GM23248 (cell line): ENCODE measurements around the gene COLEC11. TPM values are rescaled to one million over a fixed set of nuclear protein-coding genes. Genes with fewer than 3 reads are reported as not detected.
"Not testable (repeated sequence)": the region's sequence is repeated elsewhere in the genome, so short reads cannot be mapped to it uniquely, and the experiment has no call there.

Experiments used
- DNase-seq: peaks from one replicate; pipeline ENCODE4 v3.0.0-alpha.2; 2015
- H2AFZ ChIP-seq: fragments of 200-600 bp; sonication (generic); 2 replicates; pipeline ENCODE4 v1.6.1; 2016; ENCODE audit warnings: antibody characterized with exemption
- H3F3A ChIP-seq: fragments of 200-600 bp; sonication (generic); 2 replicates; pipeline ENCODE4 v1.6.1; 2016; ENCODE audit warnings: mild to moderate bottlenecking, antibody characterized with exemption, mixed run types; ENCODE audit not compliant: insufficient read depth
- H3K27ac ChIP-seq: fragments of 200-600 bp; sonication (generic); 2 replicates; pipeline ENCODE4 v1.5.1; 2016; ENCODE audit warnings: mild to moderate bottlenecking
- H3K27me3 ChIP-seq: fragments of 200-600 bp; sonication (generic); replicated peaks from 2 replicates; pipeline ENCODE4 v1.6.1; 2016; ENCODE audit warnings: mild to moderate bottlenecking; ENCODE audit not compliant: insufficient read depth
- H3K36me3 ChIP-seq: fragments of 200-600 bp; sonication (generic); 2 replicates; pipeline ENCODE4 v1.6.1; 2016; ENCODE audit warnings: low read depth, mild to moderate bottlenecking
- H3K4me1 ChIP-seq: fragments of 200-600 bp; sonication (generic); 2 replicates; pipeline ENCODE4 v1.6.1; 2016; ENCODE audit warnings: mild to moderate bottlenecking; ENCODE audit not compliant: insufficient read depth
- H3K4me2 ChIP-seq: fragments of 200-600 bp; sonication (generic); one replicate; pipeline ENCODE4 v1.6.1; 2016; ENCODE audit warnings: mild to moderate bottlenecking; ENCODE audit not compliant: unreplicated experiment
- H3K4me3 ChIP-seq: fragments of 200-600 bp; sonication (generic); 2 replicates; pipeline ENCODE4 v1.5.1; 2016; ENCODE audit warnings: mild to moderate bottlenecking
- H3K79me2 ChIP-seq: fragments of 200-600 bp; sonication (generic); 2 replicates; pipeline ENCODE4 v1.6.1; 2016; ENCODE audit warnings: mild to moderate bottlenecking; ENCODE audit not compliant: insufficient read depth
- H3K9ac ChIP-seq: fragments of 200-600 bp; sonication (generic); 2 replicates; pipeline ENCODE4 v1.6.1; 2016; ENCODE audit warnings: mild to moderate bottlenecking
- H3K9me2 ChIP-seq: fragments of 200-600 bp; sonication (generic); 2 replicates; pipeline ENCODE4 v1.6.1; 2016; ENCODE audit warnings: mixed run types, mild to moderate bottlenecking, moderate library complexity; ENCODE audit not compliant: insufficient read depth
- H3K9me3 ChIP-seq: fragments of 200-600 bp; sonication (generic); one replicate; pipeline ENCODE4 v1.6.1; 2017; ENCODE audit warnings: low read depth
- H4K20me1 ChIP-seq: fragments of 200-600 bp; sonication (generic); 2 replicates; pipeline ENCODE4 v1.6.0; 2016; ENCODE audit not compliant: insufficient read depth
- EZH2 ChIP-seq: fragments of 200-600 bp; sonication (generic); IDR thresholded peaks from 2 replicates; pipeline ENCODE4 v1.6.1; 2018; ENCODE audit warnings: antibody characterized with exemption, mild to moderate bottlenecking; ENCODE audit not compliant: insufficient read depth, poor library complexity, severe bottlenecking
- EZH2phosphoT487 ChIP-seq: fragments of 200-600 bp; sonication (generic); IDR thresholded peaks from 2 replicates; pipeline ENCODE4 v1.6.1; 2018; ENCODE audit warnings: antibody characterized with exemption, moderate library complexity, mild to moderate bottlenecking, low read depth; ENCODE audit not compliant: insufficient read depth
- WGBS, 2 experiments: methylation state at CpG; one replicate each; pipeline ENCODE4 v1.1.6; 2015 to 2017; ENCODE audit warnings: low lambda C conversion rate in 2 of 2, low coverage in 1 of 2; ENCODE audit errors: missing lambda C conversion rate in 2 of 2; 5-methylcytosine and 5-hydroxymethylcytosine counted together
- in situ Hi-C: fragments of 300-500 bp; cut with MboI; formaldehyde crosslinking; loops from 2 replicates; pipeline ENCODE4 v1.15.0; 2020
- polyA plus RNA-seq: library from polyadenylated mRNA; unstranded; fragments of >200 nt; fragmentation: Nextera tagmentation; extraction: Ambion mirVana; gene quantifications from 2 replicates; pipeline ENCODE4 v1.2.1, GENCODE V29; 2016
- total RNA-seq: library from RNA; depleted of rRNA; stranded (reverse); fragments of >200 nt; shearing (Covaris generic); gene quantifications from 2 replicates; pipeline ENCODE4 v1.2.3, GENCODE V29; 2014

The COLEC11 gene
- total and polyA plus RNA-seq, 2 experiments from 2014 or later = not detected

- Histone ChIP-seq H2AFZ (no peak overlapping the region), H4K20me1 (no peaks in the 10 kb centered on the region), H3F3A (no peaks in the 10 kb centered on the region), H3K36me3 (no peaks in the 10 kb centered on the region), H3K9me3 (no peaks in the 10 kb centered on the region), H3K79me2 (no peaks in the 10 kb centered on the region), H3K4me2 (no peak overlapping the region), H3K27ac (no peak overlapping the region), H3K9me2 (no peaks in the 10 kb centered on the region), H3K27me3 (peaks cover 11% of the 10 kb centered on the region; the same call in 1 of the 2 replicates), H3K4me3 (no peak overlapping the region), H3K4me1 (no peaks in the 10 kb centered on the region), H3K9ac (no peak overlapping the region)
- in situ Hi-C loops = loop anchor here (25.0 kb wide), 1 partner anchor 1770 kb away; no protein-coding TSS in a partner anchor
- WGBS, 2 experiments = 65 to 69% methylated on average over 36 of the region's 36 CpGs
- no peak for DNase-seq
- TF ChIP-seq EZH2phosphoT487 (no peak), EZH2 (no peak)
These were observed 62.1 kb downstream of the COLEC11 start for GRCh38 chr2:3656762-3657721.

DNA sequence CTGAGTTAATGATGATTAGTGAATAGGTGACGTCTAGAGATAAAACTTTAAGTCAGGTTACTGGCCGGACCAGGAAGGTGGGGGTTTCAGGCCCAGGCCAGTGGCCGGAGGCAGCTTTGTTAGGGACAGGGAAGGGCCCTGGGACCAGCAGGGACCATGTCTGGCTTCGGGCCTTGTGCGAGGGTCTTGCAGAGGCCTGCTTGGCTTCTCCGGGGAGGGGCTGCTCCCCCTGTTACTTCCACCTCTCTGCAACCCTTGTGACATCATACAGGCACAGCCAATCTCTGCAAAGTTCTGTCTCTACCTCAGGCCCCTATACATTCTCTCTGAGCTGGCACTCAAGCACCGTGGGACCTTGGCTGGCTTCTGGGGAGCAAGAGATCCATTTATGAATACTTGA lies 63.0 kb downstream of the COLEC11 start, which contains the start of gene ALLC:
Gene ALLC, plus strand, starts transcription at position 320 of the 400 bp plus-strand sequence. CDS start 12,958 bp downstream, outside the sequence.
- H4K20me1 ChIP-seq = no peaks in the 10 kb centered on the region
- H3F3A ChIP-seq = no peaks in the 10 kb centered on the region
- no peaks in the 10 kb centered on the region for H3K4me1 ChIP-seq
- H3K9me3 ChIP-seq = no peaks in the 10 kb centered on the region
- DNase-seq = no peak
- H2AFZ ChIP-seq = no peak within 1 kb of the TSS
- H3K79me2 ChIP-seq = no peaks in the 10 kb centered on the region
- H3K4me2 ChIP-seq = no peak within 1 kb of the TSS
- H3K9me2 ChIP-seq = no peaks in the 10 kb centered on the region
- no peaks in the 10 kb centered on the region for H3K36me3 ChIP-seq
- no peak within 1 kb of the TSS for H3K9ac ChIP-seq
- in situ Hi-C loops = loop anchor here (25.0 kb wide), 1 partner anchor 1771 kb away; no protein-coding TSS in a partner anchor
- no peak within 1 kb of the TSS for H3K4me3 ChIP-seq
- TF ChIP-seq EZH2 (no peak), EZH2phosphoT487 (no peak)
- H3K27ac ChIP-seq = no peak within 1 kb of the TSS
- H3K27me3 ChIP-seq = peaks cover 11% of the 10 kb centered on the region; the same call in 1 of the 2 replicates
- WGBS, 2 experiments = 59 to 60% methylated on average over 7 of the region's 7 CpGs

DNA sequence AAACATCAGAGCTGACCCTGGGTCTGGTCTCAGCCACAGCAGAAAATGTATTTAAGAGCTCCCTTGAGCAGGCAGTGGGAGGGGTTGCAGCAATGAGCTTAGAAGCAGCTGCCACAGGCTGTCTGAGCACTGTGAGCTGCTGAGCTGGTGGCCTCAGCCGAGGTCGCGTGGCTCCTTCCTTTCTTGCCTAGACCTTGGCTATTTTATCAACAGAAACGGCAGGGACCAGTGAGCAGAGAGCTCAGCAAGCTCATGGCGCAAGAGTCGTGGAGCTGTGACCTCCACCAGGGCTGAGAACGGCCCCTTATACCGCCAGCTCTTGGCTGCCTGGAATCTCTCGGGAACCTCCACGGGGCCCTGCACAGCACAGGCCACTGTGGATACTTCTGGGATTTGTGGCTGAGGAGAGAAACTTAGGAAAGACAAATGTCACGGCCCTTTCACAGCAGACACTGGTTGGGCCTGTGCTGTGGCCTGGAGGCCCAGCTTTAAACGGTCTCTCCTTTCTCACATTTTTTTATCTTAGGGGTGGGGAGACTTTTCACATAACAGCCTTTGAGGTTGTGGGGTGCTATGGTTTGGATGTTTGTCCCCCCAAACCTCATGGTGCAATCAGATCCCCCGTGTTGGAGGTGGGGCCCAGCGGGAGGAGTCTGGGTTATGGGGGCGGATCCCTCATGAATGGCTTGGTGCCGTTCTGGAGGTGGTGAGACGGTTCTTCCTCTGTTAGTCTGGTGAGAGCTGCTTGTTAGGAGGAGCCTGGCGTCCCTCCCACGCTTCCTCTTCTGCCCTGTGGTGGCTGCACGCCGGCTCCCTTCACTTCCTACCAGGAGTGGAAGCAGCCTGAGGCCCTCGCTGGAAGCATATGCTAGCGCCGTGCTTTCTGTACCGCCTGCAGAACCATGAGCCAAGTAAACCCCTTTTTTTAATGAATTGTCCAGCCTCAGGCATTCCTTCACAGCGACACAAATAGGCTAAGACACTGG lies 64.8 kb downstream of the COLEC11 start:
- 0 out of 2 replicates have a peak, but pooled peaks cover 5% of the 10 kb centered on the region for H3K27me3 ChIP-seq
- no peaks in the 10 kb centered on the region for H3K36me3 ChIP-seq
- TF ChIP-seq EZH2phosphoT487 (no peak), EZH2 (no peak)
- no peaks in the 10 kb centered on the region for H3F3A ChIP-seq
- no peak for DNase-seq
- no peaks in the 10 kb centered on the region for H3K9me3 ChIP-seq
- in situ Hi-C loops = loop anchor here (25.0 kb wide), 1 partner anchor 1772 kb away; no protein-coding TSS in a partner anchor
- no peak overlapping the region for H3K4me3 ChIP-seq
- H3K27ac ChIP-seq = no peak overlapping the region
- no peaks in the 10 kb centered on the region for H3K9me2 ChIP-seq
- 64 to 65% methylated on average over 25 to 26 of the region's 26 CpGs for WGBS, 2 experiments
- no peak overlapping the region for H3K9ac ChIP-seq
- no peak overlapping the region for H2AFZ ChIP-seq
- H3K4me2 ChIP-seq = no peak overlapping the region
- no peaks in the 10 kb centered on the region for H3K4me1 ChIP-seq
- H3K79me2 ChIP-seq = no peaks in the 10 kb centered on the region
- H4K20me1 ChIP-seq = no peaks in the 10 kb centered on the region

- not testable (repeated sequence) for H3K4me1 ChIP-seq, H3K4me2 ChIP-seq, H3K9me3 ChIP-seq, H3K27ac ChIP-seq, H3K79me2 ChIP-seq, H3K9me2 ChIP-seq, H4K20me1 ChIP-seq, H3K9ac ChIP-seq, H3K4me3 ChIP-seq, H2AFZ ChIP-seq, H3K27me3 ChIP-seq, DNase-seq, H3K36me3 ChIP-seq, H3F3A ChIP-seq
- 77 to 79% methylated on average over 7 of the region's 7 CpGs for WGBS, 2 experiments
- in situ Hi-C loops = loop anchor here (25.0 kb wide), 1 partner anchor 1773 kb away; no protein-coding TSS in a partner anchor
These were observed 65.7 kb downstream of the COLEC11 start for GRCh38 chr2:3660640-3661039.
